CD1c-positive myeloid dendritic cell (primary cell): Measurements from ENCODE around the gene ESPN.
"Not testable (repeated sequence)": the region's sequence is repeated elsewhere in the genome, so short reads cannot be mapped to it uniquely, and the experiment has no call there.

Experiments used
- DNase-seq: peaks from one replicate; pipeline ENCODE4 v3.0.0-alpha.2; 2016; ENCODE audit errors: extremely low spot score

The ESPN gene

DNA sequence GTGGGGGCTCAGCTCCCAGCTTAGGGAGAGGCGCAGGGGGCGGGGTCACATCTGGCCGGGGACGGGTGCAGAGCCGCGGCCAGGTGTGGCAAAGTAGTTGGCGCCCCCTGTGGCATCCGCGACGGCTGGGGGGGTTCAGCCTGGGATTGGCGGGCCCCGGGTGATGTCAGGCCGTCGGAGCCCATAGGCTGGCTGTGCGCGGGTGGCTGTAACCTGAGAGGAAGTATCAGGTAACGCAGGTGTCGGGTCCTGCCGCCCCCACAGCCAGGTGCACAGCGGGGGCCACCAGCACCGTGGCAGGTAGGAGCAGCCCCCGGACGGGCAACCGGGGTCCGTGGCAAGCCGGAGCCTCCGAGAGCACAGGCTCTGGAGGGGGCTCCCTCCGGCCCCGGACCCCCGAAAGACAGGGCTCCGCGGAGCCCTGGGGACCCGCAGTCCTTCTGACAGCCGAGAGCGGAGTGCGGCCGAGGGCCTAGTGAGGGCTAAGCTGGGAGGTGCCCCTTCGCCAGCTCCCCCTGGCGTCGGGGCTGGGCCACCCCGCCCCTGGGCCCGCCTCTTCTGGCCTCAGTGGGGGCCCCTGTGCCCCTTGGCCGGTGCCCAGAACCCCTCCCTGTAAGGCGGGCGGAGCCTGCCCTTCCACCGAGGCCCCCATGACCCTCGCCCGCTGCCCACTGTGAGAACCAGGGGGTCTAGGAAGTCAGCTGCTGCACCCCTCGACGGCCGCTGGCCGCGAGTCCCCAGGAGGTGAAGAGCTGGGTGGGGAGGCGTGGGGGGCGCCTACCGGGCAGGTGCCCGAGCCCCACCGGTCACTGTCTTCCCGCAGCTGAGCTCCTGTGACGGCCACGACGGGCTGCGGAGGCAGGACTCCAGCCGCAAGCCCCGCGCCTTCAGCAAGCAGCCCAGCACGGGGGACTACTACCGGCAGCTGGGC lies 23.5 kb downstream of the ESPN start:
- DNase-seq: no peak

DNA sequence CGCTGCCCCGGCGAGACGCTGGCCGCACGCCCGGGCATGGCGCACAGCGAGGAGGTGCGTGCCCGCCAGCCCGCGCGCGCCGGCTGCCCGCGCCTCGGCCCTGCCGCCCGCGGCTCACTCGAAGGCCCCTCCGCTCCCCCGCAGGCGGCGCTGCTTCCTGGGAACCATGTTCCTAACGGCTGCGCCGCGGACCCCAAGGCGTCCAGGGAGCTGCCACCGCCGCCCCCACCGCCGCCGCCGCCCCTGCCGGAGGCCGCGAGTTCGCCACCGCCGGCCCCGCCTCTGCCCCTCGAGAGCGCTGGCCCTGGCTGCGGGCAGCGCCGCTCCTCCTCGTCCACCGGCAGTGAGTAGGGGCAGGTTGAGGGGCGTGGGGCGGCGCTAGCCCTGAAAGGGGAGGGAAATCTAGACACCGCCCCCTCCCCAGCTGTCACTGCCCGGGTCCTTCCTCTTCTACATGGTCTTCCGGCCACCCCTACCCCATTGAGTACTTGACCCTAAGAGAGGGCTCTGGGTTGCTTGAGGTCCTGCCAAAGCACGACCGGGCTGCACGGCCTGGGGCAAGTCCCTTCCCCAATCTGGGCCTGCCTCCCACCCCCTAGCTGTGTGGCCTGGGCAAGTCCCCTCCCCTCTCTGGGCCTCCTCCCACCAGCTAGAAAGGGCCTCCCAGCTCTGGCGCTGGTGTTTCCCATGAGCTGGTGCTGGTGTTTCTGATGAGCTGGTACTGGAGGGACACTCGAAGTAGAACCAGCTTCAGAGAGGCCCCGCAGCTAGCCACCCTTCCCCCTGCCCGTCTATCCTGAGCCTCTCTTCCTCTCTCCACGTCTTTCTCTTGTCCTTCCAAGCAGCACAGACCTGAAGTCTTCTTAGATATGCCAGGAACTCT lies 24.4 kb downstream of the ESPN start:
- DNase-seq: no peak

DNA sequence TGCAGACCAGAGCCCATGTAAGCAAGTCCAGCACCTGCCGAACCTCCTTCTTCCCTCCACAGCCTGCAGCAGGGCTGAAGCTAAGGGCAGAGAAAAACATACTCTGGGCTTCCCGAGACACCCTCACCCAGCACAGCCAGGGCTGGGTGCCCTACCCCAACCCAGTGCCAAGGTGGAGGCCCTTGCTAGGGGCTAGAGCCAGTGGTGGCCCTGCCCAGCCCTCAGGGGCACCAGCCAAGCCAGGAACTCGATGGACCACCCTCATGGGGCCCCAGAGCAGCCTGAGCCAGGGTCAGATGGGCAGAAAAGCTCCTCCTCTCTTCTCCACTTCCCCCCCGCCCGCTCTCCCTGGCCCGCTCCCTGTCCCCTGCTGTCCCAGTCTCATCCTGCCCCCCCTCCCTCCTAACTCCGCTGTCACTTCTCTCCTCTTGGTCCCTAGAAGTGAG lies 25.5 kb downstream of the ESPN start:
- no peak for DNase-seq

DNA sequence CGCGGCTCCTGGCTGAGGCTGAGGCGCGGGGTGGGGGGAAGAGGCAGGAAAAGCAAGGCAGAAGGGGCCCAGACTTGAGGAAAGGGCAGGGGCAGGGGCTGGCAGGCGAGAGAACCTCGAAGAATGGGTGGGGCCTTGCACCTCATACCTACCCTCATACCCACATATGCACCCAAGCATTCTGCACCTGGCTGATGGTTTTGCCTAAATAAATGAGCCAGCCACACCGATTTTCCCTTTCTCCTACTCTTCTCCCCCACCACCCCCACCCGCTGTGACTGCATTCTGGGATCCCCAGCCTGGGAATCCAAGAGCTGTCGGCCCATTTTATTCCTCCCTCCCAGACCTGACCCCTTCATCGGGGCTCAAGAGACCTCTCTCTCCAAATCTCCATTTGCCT lies 25.9 kb downstream of the ESPN start:
- DNase-seq: not testable (repeated sequence)

DNA sequence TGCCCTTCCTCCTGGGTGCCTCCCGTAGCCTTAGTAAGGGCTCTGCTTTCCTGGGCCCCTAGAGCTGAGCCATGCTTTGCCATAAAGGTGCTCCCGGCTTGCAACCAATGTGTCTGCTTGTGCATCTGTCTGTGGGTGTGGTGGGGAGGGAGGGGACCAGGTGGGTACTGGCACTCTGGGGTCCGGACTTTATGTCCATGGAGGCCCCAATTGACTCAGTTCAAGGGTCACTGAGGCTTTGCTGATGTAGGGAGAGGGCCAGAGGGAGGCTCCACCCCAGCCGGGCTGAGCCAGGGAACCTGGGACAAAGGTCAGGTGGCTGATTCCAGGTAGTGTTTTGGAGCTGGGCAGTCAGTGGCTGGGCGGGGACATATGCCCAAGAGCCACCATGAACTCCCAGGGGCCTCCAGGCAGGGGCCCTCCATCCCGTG lies 26.4 kb downstream of the ESPN start:
- DNase-seq: no peak

DNA sequence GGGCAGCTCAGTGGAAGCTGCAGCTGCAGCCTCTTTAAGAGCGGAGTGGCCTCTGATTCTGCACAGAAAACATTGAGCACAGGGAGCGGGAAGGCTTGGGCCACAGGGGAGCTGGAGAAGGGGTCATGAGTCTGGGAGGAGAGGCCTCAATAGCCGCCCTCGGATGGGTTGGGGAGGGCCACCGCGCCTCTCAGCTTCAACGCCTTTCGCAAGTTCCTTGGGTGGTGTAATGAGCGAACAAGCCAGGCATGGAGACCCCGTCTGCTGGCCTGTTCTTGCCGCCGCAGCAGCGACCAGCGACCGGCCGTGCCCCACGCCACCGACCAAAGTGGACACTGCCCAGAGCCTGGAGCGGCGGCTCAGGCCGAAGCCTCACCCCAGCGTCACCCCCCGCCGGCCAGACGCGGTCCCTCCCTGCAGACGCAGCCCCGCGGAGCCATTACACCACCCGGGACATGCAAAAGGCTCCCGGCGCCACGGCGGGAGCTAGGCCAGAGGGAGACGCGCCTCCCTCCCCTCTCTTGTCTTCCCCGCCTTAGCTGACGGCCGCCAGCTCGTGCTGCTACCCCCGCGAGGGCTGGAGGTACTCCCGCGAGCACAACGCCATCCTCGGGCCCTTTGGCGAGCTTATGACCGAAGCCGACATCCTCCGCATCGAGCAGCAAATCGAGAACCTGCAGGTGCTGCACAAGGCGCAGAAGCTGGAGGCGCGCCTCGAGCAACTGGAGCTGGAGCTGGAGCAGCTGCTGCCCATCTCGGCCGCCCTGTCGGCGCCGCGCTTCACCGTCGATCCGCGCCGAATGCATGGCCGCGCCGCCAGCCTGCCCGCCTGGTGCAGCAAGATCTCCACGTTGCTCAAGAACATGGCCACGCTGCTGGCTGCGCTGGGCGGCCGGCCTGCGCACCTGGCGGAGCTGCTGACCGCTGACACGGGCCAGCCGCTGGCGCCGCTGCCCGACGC lies 29.6 kb downstream of the ESPN start:
- not testable (repeated sequence) for DNase-seq

DNA sequence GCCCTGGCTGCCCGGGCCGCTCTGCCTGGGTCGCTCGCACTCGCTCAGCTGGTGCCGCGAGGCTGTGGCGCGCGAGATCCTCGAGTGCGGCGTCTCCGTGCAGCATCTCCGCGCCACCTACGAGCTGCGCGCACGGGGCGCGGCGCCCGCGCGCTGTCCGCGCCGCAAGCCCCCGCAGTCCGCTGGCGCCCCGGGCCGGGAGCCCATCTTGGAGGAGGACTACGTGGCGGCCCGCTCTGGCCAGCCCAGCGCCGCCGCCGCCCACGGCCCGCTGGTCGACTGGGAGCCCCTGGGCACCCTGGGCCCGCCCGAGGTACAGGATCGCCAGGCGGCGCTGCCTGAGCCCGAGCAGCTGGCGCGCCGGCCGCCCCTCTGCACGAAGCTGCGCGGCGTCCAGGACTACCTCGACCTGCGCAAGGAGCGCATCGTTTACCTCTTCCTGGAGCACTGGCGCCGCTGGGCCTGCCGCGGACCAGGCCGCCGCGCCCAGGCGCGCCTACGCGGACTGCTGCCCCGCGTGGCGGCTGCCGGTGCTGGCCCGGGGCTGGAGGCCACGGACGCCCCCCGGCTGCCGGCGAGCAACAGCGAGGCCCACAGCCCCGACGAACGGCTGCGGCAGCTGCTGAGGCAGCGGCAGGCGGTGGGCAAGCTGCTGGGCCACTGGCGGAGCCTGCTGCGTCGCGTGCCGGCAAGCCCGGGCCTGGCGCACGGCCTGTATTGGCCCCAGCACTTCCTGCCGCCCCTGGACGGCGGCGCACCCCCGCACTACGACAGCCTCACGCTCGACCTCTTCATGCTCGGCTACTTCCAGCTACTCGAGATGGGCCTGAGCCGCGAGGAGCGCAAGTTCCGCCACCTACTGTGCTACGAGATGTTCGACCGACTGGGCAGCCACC lies 30.5 kb downstream of the ESPN start:
- DNase-seq: peak; percentile 59

DNA sequence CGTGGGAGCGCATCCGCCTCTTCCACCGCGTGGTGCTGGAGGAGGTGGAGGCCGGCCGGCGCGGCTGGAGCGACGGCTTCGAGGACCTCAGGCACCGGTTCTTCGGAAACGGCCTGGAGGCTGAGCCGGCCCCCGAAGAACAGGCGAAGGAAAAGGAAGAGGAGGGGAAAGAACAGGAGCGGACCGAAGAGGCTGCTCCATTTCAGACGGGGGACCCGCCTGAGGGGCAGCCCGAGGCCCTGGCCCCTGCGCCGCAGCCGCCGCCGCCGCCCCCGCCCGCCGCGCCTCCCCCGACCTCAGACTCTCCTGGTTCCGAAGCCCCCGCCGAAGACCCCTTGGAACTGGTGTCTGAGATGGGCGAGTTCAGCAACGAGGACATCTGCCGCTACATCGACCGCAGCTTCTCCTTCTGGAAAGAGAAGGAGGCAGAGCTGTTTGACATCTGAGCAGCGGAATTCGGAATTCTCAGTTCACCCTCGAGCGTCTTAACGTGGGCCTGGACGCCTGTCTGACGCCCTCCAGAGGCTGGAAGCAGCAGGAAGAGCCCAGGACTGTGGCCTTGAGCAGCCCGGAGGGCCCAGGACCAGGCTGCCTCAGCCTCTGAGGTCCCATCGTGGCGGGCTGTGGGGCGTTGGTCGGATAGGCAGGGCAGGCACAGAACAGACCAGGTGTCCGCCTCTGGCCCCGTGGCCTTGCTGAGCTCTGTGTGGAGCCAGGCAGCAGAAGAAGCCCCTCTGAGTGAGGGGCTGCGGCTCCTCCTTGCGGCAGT lies 31.4 kb downstream of the ESPN start:
- DNase-seq: peak; percentile 32

DNA sequence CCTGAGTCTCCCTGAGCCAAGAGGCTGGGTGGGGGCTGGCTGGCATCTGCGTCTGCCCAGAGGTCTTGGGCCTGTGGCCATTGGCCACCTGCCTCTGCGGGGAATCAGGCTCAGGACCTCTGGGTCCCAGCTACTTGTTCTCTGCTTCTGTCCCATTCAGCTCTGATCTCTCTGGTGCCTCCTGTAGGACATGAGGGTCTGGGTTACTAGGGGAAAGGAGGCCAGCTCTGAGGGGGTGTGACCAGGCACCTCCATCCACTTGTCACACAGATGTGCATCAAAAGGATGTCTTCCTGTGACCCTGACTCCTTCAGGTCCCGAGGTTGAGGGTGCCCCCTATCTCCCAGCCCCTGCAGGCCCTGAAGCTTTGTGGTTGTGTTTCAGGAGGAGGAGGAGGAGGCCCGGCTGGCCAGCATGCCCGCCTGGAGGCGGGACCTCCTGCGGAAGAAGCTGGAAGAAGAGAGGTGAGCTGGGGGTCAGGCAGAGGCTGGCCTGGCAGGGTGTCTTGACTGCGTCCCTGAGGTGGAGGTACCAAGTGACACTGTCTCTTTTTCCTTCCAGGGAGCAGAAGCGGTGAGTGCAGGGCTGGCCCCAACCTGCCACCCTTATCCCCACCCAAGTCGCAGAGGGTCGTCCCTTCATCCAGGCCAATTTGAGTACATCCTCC lies 32.4 kb downstream of the ESPN start:
- no peak for DNase-seq

DNA sequence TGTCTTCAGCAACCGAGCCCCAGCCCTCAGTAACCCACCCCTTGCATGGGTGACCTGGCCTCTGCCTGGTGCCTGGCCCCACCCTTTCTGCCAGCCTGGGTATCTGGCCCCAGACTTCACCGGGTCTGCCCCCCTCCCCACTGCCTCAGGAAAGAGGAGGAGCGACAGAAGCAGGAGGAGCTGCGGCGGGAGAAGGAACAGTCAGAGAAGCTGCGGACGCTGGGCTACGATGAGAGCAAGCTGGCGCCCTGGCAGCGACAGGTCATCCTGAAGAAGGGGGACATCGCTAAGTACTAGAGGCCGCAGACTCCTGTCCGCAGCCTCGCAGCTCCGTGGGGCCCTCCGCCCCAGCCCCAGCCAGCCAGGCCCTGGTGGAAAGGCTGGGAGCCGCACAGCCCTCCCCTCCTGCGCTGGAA lies 35.3 kb downstream of the ESPN start:
- no peak for DNase-seq

DNA sequence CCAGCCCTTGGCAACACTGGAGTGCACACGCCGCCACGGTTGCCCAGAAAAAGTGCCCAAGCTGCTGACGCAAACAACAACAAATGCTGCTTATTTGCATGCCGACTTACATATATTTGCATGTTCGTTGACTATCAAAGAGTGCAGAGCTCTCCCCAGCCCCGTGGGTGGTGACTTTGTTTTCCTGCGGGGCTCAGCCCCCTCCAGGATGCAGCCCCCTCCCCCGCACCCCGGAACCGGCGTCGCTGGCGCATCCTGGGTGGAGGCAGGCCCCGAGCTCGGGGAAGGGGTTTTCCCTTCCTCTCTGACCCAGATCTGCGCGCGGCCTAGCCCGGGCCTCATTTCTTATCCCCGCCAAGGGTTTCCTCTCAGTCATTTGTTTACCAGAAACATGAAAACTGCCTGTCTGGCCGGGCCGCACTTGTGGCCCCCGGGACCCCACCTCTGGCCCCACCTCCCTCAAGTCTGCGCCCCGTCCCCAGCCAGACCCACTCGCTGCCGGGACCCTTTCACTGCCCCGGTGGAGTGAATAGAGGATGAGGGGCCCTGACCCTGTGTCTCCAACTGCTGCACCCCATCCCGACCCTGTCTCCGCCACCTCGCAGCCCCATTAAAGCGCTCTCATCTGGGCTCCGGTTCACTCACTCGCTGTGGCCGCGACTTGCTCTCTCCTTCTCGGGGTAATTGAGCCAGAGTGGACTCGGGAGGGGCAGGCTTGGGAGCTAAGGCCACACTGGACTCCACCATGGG lies 35.9 kb downstream of the ESPN start:
- peak; percentile 50 for DNase-seq

DNA sequence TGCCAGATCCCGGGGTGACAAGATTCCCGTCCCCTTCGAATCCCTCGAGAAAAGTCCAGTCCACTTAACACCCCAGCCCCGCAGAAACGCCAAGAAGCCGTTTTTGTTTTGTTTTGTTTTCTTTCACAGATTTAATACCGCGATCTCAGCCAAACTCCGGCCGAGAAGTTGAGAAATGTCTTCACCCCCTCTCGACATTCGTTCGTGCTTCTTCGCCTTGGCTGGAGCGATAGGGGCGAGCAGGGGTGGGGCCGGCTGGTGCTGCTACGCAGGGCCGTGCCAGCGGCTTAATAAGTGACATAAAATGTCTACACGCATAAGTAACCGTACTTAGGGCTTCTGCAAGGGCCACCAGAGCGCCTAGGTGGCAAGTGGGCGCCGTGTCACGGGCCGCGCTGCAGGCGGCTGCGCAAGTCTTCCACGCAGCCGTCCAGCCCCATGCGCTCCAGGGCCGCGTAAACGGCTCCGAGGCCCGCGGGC lies 36.5 kb downstream of the ESPN start:
- no peak for DNase-seq

DNA sequence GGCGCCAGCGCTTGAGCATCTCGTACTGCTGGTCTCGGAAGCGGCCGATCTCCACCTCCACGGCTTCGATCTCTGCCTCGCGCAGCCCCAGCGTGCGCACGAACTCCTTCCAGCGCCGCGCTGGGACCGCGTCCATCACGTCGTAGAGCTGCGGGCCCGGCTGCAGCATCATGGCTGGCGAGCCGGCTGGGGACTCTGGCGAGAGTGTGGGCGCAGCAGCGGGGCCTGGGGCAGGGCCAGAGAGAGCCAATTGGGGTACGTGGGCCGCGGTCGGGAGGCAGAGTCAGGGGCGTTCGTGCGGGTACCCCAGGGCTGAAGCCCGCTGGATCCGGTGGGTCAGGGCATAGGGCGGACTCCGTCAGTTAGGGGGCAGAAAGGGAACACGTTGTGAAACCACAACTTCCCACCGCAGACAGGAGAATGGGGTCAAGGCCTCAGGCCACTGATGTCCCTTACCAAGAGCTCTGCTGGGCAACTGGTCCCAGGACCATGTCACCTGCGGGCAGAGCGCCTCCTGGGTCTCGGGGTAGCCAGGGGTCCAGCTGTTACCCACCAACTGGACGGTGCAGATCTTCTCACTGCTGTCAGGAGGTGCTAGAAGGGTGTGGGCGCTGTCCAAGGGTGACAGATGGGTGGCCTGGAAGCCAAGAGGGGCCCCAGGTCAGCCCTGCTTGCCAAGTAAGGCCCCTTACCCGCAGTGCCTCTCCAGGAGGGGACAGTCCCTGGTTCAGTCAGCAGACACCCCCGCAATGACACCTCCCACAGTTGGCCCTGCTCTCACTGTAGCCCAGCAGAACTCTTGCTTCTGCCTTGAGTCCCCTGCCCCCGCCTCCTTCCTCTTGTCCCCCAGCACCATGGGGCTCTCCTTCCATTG lies 37.2 kb downstream of the ESPN start:
- DNase-seq: no peak

DNA sequence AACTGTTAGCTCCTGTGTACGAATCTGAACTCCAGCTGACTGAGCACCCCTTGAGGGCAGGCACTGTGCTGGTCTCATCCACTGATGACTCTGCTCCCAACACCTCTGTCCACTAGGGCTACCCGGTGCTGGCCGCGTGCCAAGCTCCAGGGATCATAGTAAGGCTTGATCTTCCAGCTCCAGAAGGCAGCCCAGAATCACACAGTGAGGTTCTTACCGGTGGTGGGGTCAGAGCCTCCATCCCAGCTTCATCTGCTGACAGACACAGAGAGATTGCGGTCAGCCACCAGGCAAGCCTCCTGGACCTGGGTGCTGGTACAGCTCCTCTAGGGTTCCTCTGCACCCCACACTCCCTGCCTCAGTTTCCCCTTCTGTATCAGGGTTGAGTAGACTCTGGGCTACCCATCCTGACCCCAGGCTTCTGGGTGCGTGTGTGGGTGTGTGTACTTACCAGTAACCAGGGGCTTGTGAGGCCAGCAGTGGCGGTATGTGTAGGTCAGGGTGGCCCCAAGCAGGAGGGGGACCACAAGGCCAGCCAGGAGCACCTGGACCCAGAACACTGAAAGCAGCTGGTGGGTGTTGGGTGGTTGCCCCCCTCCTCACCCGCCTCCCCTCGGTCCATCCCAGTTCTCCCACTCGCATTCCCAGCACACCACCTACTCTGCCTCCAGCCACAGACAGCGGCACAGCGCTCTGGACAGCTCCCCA lies 38.0 kb downstream of the ESPN start:
- no peak for DNase-seq

DNA sequence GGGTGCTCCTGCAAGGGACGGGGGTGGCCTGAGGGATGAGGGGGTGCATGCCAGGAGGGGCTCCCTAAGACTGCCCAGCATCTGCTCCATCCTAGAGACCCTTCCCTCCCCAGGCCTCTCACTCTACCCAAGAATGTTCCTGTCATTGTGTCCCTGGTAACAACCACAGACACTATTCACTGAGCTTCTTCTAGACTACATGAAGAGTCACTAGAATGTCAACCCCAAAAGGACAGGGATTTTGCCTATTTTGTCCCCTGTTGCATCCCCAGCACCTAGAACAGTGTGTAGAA lies 38.5 kb downstream of the ESPN start:
- no peak for DNase-seq

DNA sequence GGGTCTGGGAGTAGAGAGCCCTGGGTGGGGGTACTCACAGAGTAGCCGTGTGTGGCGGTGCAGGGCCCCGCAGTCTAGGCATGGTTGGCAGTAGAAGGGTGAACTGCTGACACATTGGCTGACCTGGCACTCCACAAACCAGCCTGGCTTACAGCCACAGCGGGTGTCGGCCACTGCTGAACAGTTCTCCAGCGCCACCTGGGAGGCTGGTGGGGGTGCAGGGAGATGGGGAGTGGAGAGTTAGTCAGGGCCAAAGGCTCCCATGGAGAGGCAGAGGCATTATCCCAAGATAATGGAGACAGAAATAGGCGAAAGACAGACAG lies 39.9 kb downstream of the ESPN start:
- no peak for DNase-seq

DNA sequence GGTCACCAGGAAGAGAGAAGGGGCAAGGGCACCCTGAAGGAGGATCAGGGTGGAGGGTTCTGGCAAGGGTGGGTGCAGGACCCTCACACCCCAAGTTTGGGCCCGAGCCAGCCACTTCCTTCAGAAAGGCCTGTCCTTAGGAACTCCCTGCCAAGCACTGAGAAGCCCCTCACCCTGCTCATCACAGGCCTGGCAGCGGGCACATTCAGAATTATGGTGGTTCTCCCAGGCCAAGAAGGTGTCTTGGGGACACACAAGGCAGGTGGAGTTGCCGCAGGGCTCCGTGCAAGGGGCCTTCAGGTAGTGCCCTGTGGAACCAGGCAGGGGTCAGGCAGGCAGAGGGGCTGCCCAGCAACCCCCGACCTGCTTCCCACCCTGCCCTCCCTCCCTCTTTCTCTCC lies 40.3 kb downstream of the ESPN start:
- DNase-seq: no peak
